ENCODE results near the gene CGRRF1.
A peak's percentile ranks its signal among the peaks of the same experiment; 100 is the strongest.

The CGRRF1 gene
- total RNA-seq = 9.6 to 18.1 reads per million in 2 experiments

- DNase-seq (ENCODE audit: low read depth) = peak; percentile 90
These were observed at the start of gene CGRRF1 for GRCh38 chr14:54509546-54510501. Gene CGRRF1, plus strand, starts transcription at chr14:54509906. Its CDS starts 54 bp downstream, at chr14:54509960.

- no peak for DNase-seq (ENCODE audit: low read depth)
These were observed 47.7 kb upstream of the CGRRF1 start for GRCh38 chr14:54462048-54462447.

DNA sequence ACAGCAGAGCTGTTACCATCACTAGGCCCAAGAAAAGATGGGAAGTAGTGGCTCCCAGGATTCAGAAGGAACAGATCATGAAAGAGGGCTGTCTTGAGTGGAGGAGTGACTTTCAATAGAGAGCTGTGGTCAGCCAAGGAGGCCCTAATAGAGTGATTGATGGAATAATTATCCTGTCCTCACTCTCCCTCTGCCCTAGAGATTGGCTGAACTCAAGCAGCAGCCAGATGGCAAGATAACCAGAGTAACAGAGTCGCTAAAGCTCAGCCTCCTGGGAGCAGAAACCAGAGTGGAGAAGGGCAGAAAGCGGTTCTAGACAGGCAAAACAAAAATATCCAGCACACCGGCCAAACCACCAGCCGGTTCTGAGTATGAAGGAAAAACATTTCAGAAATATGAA is 44.1 kb upstream of the CGRRF1 start:
- DNase-seq (ENCODE audit: low read depth) = no peak

DNA sequence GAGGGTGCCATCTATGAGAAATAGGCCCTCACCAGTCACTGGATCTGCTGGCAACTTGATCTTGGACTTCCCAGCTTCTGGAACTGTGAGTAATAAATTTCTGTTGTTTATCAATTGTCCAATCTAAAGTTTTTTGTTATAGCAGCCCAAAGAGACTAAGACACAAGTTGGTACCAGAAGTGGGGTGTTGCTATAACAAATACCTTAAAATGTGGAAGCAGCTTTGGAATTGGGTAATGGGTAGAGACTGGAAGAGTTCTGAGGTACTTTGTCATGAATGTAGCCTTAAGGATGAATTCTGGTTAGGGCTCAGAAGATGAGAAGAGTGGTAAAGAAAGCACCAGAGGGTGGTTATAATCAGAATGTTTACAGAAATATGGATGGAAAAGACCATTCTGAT is 42.4 kb upstream of the CGRRF1 start:
- no peak for DNase-seq (ENCODE audit: low read depth)

- no peak for DNase-seq (ENCODE audit: low read depth)
These were observed 39.0 kb upstream of the CGRRF1 start for GRCh38 chr14:54470701-54471100.

DNA sequence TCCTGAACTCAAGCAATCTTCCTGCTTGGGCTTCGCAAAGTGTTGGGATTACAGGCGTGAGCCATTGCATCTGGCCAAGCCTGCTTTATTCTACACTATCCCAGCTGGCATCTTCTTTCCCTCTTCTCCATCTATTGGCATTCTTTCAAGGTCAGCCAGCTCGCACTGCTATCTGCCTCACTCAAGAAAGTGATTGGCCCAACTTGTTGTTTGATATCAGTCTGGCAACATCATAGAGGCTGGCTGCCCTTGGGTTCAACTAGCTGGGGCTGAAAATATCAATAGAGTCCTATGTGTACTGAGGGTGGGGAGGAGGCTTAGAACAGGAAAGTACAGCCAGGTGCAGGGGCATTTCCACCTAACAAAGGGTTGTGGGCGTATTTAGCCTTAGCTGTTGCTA is 38.1 kb upstream of the CGRRF1 start:
- DNase-seq (ENCODE audit: low read depth) = no peak

- DNase-seq (ENCODE audit: low read depth) = no peak
These were observed 37.4 kb upstream of the CGRRF1 start for GRCh38 chr14:54472315-54472714.

DNA sequence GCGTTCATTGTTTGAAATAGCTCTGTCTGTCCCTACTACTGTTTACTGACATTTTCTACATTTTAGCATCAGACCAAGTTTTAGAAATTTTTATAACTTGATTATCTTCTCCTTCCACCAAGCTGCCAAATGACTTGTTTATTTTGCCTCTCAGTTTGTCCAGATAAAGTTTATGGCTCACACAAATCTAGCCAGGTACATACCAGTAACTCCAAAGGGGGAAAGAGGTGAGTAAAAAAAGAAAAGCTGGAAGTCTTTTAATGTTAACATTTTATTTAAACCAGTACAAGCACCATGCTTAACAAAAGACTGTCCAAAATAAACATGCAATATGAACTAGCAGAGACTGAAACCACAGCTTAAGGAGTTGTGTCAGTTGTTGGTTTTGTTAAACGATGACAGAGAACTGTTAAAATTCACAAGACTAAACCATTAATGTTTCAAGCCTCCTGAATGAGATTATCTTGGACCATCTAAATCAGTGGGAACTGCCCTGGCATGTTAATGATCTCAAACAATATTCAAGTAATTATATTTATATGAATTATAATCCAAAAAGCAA is 35.4 kb upstream of the CGRRF1 start:
- no peak for DNase-seq (ENCODE audit: low read depth)

DNA sequence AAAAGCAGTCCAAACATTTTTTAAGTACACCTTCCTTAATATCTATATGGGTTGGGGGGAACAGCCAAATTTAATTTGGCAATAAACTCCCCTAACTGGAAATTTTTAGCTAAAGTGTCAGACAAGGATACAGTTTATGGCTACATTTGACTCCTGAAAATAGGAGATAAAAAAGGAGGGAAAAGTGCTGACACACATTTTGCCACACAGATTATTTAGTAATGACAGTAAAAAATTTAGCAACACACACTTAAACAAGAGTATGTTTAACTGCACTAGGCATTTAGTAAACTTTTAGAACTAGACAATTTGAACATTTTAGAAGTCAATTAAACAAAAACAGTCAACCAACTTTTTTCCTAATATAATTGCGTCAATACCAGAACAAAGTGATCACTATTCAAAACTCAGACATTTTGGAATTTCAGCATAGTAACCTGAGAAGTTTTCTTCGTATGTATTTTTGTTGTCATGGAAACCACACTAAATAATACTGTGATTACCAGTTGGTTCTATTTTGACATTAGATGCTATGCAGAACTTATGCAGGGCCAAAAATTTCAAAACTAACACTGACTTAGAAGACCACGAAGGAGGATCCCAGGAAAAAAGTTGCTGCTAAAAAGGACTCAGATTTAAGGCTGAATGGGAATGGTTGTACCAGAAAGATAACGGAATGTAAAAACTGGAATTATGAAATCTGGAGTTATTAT is 34.4 kb upstream of the CGRRF1 start:
- DNase-seq (ENCODE audit: low read depth) = no peak

DNA sequence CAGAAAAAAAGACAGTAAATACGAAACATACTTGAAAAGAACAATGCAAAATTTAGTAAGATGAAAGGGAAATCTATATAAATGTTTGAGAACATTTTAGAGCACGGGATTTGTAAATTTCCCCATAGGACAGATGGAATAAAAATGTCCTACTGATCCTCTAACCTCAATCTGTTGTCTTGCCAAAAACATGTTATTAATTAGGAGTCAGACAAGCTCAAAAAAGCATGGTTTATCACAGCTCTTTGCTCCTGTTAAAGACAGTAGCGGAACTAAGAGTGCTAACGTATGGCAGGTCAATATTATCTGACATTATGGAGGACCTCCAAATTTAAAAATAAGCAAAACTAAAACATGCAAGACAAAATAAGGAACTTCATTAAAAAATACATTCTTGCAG is 33.8 kb upstream of the CGRRF1 start:
- no peak for DNase-seq (ENCODE audit: low read depth)

DNA sequence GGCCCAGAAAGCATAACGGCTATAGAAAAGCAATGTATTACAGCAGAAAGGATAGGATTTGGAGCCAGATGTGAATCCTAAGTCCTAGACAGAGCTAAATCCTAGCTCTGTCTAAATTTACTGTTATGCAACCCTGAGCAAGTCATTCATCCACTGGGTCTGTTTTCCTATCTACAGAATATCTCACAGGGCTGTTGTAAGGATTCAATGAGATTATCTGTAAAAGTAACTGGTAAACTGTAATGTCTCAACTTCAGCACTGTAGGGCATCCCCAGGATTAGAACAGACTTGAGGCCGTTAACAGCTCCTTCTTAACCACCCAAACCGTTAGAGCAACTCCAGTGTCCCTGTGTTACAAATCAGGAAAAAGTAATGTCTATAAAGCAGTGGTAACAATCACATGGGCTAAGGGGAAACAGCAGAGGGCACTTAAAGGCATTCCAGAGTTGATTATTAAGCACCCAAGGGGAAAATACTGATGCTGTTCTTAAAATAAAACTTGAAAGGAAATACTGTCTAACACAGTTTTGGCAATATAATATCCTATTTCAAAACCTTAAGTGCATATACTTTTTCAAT is 31.0 kb upstream of the CGRRF1 start:
- no peak for DNase-seq (ENCODE audit: low read depth)

GRCh38 chr14:54480830-54481562 is 28.7 kb upstream of the CGRRF1 start:
- no peak for DNase-seq (ENCODE audit: low read depth)

GRCh38 chr14:54481695-54482094 is 28.0 kb upstream of the CGRRF1 start:
- DNase-seq (ENCODE audit: low read depth) = no peak

DNA sequence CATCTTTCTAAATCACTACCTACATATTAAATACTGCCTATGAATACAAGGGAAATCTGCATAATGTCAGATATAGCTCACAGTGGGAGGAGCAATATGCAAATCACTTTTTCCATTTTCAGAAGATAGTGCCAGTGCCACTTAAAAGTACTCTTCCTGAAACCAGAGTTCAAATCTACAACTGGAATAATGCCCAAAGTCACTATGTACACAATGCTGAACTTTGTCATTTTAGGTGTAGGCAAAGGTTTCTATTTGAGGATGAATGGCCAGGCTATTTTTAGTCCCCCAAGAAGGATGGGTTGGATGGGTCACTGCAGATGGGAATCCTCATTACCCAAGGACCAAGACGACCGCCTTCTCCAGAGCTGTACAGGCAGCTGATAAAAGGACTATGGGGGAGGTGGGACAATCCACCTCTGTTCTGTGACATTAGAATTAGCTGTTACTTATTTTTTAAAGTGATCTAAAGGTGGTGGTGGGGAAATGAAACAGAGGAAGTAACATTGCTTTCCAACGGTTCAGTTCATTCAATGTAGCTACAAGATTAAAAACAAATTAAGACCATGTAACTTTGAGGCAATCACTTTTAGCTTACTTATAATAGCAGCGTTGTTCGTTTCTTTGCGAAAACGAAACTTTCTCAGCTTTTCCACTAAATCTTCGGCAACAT is 26.5 kb upstream of the CGRRF1 start:
- DNase-seq (ENCODE audit: low read depth) = no peak

- no peak for DNase-seq (ENCODE audit: low read depth)
These were observed 25.9 kb upstream of the CGRRF1 start for GRCh38 chr14:54483846-54484245.

DNA sequence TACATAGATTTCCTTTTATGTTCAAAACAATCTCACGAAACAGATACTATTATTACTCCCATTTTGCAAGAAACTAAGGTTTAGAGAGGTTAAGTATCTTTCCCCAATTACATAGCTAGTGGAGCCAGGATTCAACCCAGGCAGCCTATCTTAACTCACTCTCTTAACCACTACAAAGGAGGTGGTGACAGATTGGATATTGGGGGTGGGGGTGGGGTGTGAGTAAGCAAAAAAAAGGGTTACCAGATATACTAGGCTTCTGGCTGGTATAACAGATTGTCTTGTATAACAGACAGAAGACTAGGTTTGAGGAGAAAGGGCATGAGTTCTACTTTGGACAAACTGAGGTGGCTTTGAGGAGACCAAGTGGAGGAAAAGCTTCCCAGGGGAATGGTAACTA is 23.0 kb upstream of the CGRRF1 start:
- no peak for DNase-seq (ENCODE audit: low read depth)

- no peak for DNase-seq (ENCODE audit: low read depth)
These were observed 21.9 kb upstream of the CGRRF1 start for GRCh38 chr14:54487771-54488170.

DNA sequence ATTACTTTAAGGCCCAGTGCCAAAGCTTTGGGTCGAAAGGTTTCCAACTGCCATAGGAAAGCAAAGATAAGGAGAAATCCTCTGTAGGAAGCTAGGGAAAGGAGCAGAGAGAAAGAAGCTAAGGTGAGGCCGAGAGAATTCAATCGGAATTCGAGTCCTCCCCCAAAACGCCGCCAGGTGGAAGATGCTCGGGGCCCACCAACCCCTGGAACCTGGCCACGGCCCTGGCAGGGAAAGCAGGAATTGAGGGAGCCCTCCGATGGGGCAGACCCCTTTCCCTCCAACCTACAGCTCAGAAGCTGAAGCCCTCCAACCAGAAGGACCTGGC is 21.4 kb upstream of the CGRRF1 start:
- DNase-seq (ENCODE audit: low read depth) = no peak

- peak; percentile 84 for DNase-seq (ENCODE audit: low read depth)
These were observed 20.9 kb upstream of the CGRRF1 start, which contains the start of gene GMFB for GRCh38 chr14:54488646-54489317. Gene GMFB, minus strand, starts transcription at chr14:54488980. Its CDS starts 53 bp downstream, at chr14:54488927.

DNA sequence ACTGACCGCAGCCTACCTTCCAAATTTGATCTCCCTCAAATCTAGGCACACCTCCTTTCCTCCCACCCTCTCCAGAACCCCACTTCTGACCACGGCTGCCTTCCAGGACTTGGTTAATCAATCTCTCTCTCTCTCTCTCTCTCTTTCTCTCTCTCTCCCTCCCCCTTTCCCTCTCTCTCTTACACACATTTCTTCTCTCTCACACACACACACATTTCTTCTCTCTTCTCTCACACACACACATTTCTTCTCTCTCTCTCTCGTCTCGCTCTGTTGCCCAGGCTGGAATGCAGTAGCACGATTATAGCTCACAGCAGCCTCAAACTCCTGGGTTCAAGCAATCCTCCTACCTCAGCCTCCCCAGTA is 20.4 kb upstream of the CGRRF1 start:
- DNase-seq (ENCODE audit: low read depth) = no peak

Measured in T follicular helper cell (primary cell).